Endothelial cell of umbilical vein (primary cell): ENCODE measurements around the gene TGFBI. TPM values are rescaled to one million over a fixed set of nuclear protein-coding genes. Genes with fewer than 3 reads are reported as not detected.

Experiments
- BruUV-seq: library from RNA; stranded (reverse); fragments of 400-500 nt; replicated peaks from 2 replicates; lab custom pipeline; 2021; lab: Mats Ljungman, UMichigan
- CTCF ChIA-PET: fragments of 300-600, 350-600 bp; sonication (Branson Sonifier 250); formaldehyde crosslinking; loops from one replicate; lab custom pipeline; 2021; ENCODE audit warnings: antibody characterized with exemption, inconsistent platforms; lab: Charles Lee
- POLR2A ChIA-PET: fragments of 300-600, 350-600 bp; sonication (Branson Sonifier 250); formaldehyde crosslinking; loops from one replicate; lab custom pipeline; 2021; ENCODE audit warnings: antibody characterized with exemption, inconsistent platforms; lab: Charles Lee
- DNase-seq: peaks from one replicate; pipeline ENCODE4 v3.0.0-alpha.2; 2011; ENCODE audit warnings: low read depth, low spot score
- FAIRE-seq: peaks from 2 replicates; lab custom pipeline; 2011; peaks lifted over from hg19 to GRCh38; lab: Jason Lieb, UNC
- H2AFZ ChIP-seq: 2 replicates; pipeline ENCODE4 v1.6.0; 2012; ENCODE audit warnings: low read depth, low read length, control low read depth, inconsistent platforms
- H3K27ac ChIP-seq: 2 replicates; pipeline ENCODE4 v1.5.1; 2011; ENCODE audit warnings: low read depth, mild to moderate bottlenecking, control low read depth, low read length, moderate library complexity; ENCODE audit not compliant: insufficient read depth
- H3K27me3 ChIP-seq, 2 experiments: 2 replicates each; pipeline versions ENCODE4 v1.6.0 to v1.6.1; 2011; ENCODE audit warnings: low read length in 2 of 2, mixed read lengths in 1 of 2; ENCODE audit not compliant: control insufficient read depth in 2 of 2, insufficient read depth in 2 of 2
- H3K36me3 ChIP-seq, 2 experiments: 2 replicates in 1 of 2; 3 replicates in 1 of 2; pipeline ENCODE4 v1.5.1; 2011; ENCODE audit warnings: low read length in 2 of 2, mild to moderate bottlenecking in 1 of 2, moderate library complexity in 1 of 2; ENCODE audit not compliant: control insufficient read depth in 2 of 2, insufficient read depth in 2 of 2; ENCODE audit errors: extremely low read depth in 1 of 2
- H3K4me1 ChIP-seq: 3 replicates; pipeline ENCODE4 v1.5.1; 2011; ENCODE audit warnings: mild to moderate bottlenecking, low read length; ENCODE audit not compliant: control insufficient read depth, insufficient read depth; ENCODE audit errors: extremely low read depth
- H3K4me2 ChIP-seq: 2 replicates; pipeline ENCODE4 v1.6.1; 2011; ENCODE audit warnings: low read length, control low read depth, mixed read lengths; ENCODE audit not compliant: insufficient read depth
- H3K4me3 ChIP-seq, 3 experiments: fragments of 200-600 bp in 1 of 3; sonication (generic), shearing (Covaris generic) in 1 of 3; replicated peaks in 1 of 3; 2 replicates each; pipeline ENCODE4 v1.5.1; 2011 to 2016; ENCODE audit warnings: control low read depth in 3 of 3, low read length in 3 of 3, mild to moderate bottlenecking in 2 of 3, inconsistent platforms in 1 of 3, low read depth in 1 of 3, moderate library complexity in 1 of 3; ENCODE audit not compliant: insufficient read depth in 1 of 3
- H3K79me2 ChIP-seq: 2 replicates; pipeline ENCODE4 v1.6.0; 2012; ENCODE audit warnings: low read length, inconsistent platforms; ENCODE audit not compliant: control insufficient read depth, insufficient read depth
- H3K9ac ChIP-seq: replicated peaks from 2 replicates; pipeline ENCODE3; 2011; ENCODE audit warnings: low read length, control low read depth; ENCODE audit not compliant: insufficient read depth; ENCODE audit errors: extremely low read depth
- H3K9me1 ChIP-seq: replicated peaks from 3 replicates; pipeline ENCODE4 v1.6.0; 2011; ENCODE audit warnings: mild to moderate bottlenecking, low read length; ENCODE audit not compliant: control insufficient read depth, insufficient read depth; ENCODE audit errors: extremely low read depth
- H3K9me3 ChIP-seq: replicated peaks from 2 replicates; pipeline ENCODE4 v1.5.1; 2012; ENCODE audit warnings: low read length, inconsistent platforms; ENCODE audit not compliant: control insufficient read depth, insufficient read depth
- H4K20me1 ChIP-seq: replicated peaks from 2 replicates; pipeline ENCODE3; 2011; ENCODE audit warnings: mild to moderate bottlenecking, low read length; ENCODE audit not compliant: control insufficient read depth, insufficient read depth; ENCODE audit errors: extremely low read depth
- EZH2 ChIP-seq: IDR thresholded peaks from 2 replicates; pipeline ENCODE4 v1.6.1; 2012; ENCODE audit warnings: borderline replicate concordance, low read depth, mild to moderate bottlenecking, moderate library complexity, low read length, inconsistent platforms; ENCODE audit not compliant: severe bottlenecking
- FOS ChIP-seq: IDR thresholded peaks from 2 replicates; pipeline ENCODE4 v1.6.1; 2011; ENCODE audit warnings: mild to moderate bottlenecking, low read length, moderate library complexity, borderline replicate concordance; ENCODE audit not compliant: insufficient read depth
- GATA2 ChIP-seq: IDR thresholded peaks from 2 replicates; pipeline ENCODE4 v1.7.0; 2011; ENCODE audit warnings: low read depth, mild to moderate bottlenecking, moderate library complexity, mixed read lengths, low read length; ENCODE audit not compliant: insufficient read length, insufficient read depth
- JUN ChIP-seq: IDR thresholded peaks from 2 replicates; pipeline ENCODE4 v1.6.1; 2011; ENCODE audit warnings: borderline replicate concordance, low read depth; ENCODE audit not compliant: insufficient read length, insufficient read depth
- MYC ChIP-seq: IDR thresholded peaks from one replicate; pipeline ENCODE4 v1.6.1; 2011; ENCODE audit warnings: mild to moderate bottlenecking, low read depth, low read length
- POLR2A ChIP-seq: IDR thresholded peaks from 2 replicates; pipeline ENCODE4 v1.6.1; 2012; ENCODE audit warnings: low read depth, mild to moderate bottlenecking, control low read depth, low read length
- POLR2AphosphoS5 ChIP-seq: IDR thresholded peaks from 2 replicates; pipeline ENCODE4 v1.6.1; 2012; ENCODE audit warnings: low read depth, mild to moderate bottlenecking, control low read depth, low read length, moderate library complexity; ENCODE audit not compliant: insufficient read depth
- dilution Hi-C: fragments of 300-500 bp; cut with MboI; formaldehyde crosslinking; loops from one replicate; pipeline ENCODE4 v1.15.0; 2019; ENCODE audit warnings: low sequenced_read_pairs; ENCODE audit not compliant: extremely low pct_ligation_motif_present
- intact Hi-C: fragments of 100-400 bp; cut with micrococcal nuclease; formaldehyde crosslinking; loops from one replicate; pipeline ENCODE4 v1.10.0; 2022
- polyA plus RNA-seq, 4 experiments: library from polyadenylated mRNA; depleted of rRNA in 3 of 4; stranded (reverse) in 3 of 4; unstranded in 1 of 4; fragments of >200 nt; gene quantifications; 2 replicates each; pipeline versions ENCODE4 v1.2.1 to v1.2.3, GENCODE V29; 2011 to 2012; ENCODE audit warnings: missing spikeins in 1 of 4
- total RNA-seq: library from RNA; stranded (reverse); gene quantifications from 2 replicates; pipeline ENCODE4 v1.2.3, GENCODE V29; 2021
- TF ChIP-seq, protein P1 (sequence below): IDR thresholded peaks from 2 replicates; pipeline ENCODE4 v1.6.1; 2011; ENCODE audit not compliant: insufficient read depth, insufficient read length
- TF ChIP-seq, protein P2 (sequence below), 2 donors: IDR thresholded peaks; 1 replicate in 1 of 2; 2 replicates in 1 of 2; pipeline ENCODE4 v1.5.1; 2011; ENCODE audit warnings: low read length in 2 of 2, mild to moderate bottlenecking in 2 of 2, moderate library complexity in 2 of 2, control low read depth in 1 of 2, inconsistent platforms in 1 of 2, low read depth in 1 of 2; ENCODE audit not compliant: insufficient read depth in 1 of 2; ENCODE audit errors: extremely low read depth in 1 of 2

TGFBI gene
- total and polyA plus RNA-seq, 2 donors (not counting 3 experiments of a cell fraction or from before 2014, with no cell fraction given), result 6.5 to 18.9 TPM

DNA sequence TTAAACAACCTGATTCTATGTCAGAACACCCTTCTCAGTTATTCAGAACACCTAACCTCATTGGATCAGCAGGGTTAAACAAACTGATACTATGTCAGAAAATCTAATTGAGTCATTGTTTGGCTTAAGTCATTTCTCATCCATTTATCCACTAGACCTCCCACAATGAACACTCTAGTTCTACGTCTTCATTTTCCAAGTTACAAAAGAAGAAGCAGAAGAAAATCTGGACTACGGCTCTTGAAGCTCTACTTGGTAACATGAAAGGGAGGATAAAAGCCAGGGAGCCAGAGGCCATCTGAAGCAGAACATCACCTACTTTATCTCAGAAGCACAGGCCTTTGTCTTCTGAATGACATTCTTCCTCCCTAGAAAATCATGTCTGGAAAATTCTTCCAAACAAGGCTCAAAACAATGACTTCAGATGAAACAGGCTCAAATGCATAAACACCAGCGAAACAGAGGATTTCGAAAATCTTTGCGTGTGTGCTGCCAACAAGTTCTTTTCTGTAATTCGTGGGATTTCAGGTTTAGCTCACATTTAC lies 35.4 kb upstream of the TGFBI start:
- Histone ChIP-seq H3K4me2 (peak overlapping the region; percentile 46), H3K27me3 (no peaks in the 10 kb centered on the region), H2AFZ (peak overlapping the region; percentile 33), H4K20me1 (no peaks in the 10 kb centered on the region), H3K4me1 (peaks cover 35% of the 10 kb centered on the region), H3K4me3 (no peak overlapping the region), H3K36me3 (no peaks in the 10 kb centered on the region), H3K9me1 (no peaks in the 10 kb centered on the region), H3K9me3 (no peaks in the 10 kb centered on the region), H3K79me2 (no peaks in the 10 kb centered on the region), H3K27ac (peak overlapping the region; percentile 72), H3K9ac (peak overlapping the region; percentile 53)
- ChIA-PET CTCF (interaction anchor here (0.7 to 1.7 kb wide), 10 partner anchors 9 to 88 kb away, joined by 3 to 12 read pairs (median 4); no protein-coding TSS in a partner anchor), POLR2A (no interaction called here)
- no peak for TF ChIP-seq FOS
- no peak for TF ChIP-seq POLR2AphosphoS5
- TF ChIP-seq, protein P1, sequence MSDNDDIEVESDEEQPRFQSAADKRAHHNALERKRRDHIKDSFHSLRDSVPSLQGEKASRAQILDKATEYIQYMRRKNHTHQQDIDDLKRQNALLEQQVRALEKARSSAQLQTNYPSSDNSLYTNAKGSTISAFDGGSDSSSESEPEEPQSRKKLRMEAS, result no peak
- no peak for TF ChIP-seq JUN
- TF ChIP-seq POLR2A, result no peak
- TF ChIP-seq, protein P2, sequence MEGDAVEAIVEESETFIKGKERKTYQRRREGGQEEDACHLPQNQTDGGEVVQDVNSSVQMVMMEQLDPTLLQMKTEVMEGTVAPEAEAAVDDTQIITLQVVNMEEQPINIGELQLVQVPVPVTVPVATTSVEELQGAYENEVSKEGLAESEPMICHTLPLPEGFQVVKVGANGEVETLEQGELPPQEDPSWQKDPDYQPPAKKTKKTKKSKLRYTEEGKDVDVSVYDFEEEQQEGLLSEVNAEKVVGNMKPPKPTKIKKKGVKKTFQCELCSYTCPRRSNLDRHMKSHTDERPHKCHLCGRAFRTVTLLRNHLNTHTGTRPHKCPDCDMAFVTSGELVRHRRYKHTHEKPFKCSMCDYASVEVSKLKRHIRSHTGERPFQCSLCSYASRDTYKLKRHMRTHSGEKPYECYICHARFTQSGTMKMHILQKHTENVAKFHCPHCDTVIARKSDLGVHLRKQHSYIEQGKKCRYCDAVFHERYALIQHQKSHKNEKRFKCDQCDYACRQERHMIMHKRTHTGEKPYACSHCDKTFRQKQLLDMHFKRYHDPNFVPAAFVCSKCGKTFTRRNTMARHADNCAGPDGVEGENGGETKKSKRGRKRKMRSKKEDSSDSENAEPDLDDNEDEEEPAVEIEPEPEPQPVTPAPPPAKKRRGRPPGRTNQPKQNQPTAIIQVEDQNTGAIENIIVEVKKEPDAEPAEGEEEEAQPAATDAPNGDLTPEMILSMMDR (IDR thresholded peaks at IDR 0.05; ENCODE audit: extremely low read depth in 1 of 2, insufficient read depth in 1 of 2, low read depth in 1 of 2, low read length in 2 of 2), result no peak
- no peak for TF ChIP-seq MYC
- TF ChIP-seq GATA2, result no peak
- no peak for TF ChIP-seq EZH2
- peak; percentile 76 for DNase-seq
- dilution Hi-C loops, result no loop called here
- FAIRE-seq, result peak; percentile 60
- intact Hi-C loops, result no loop called here
- TSS peak; percentile 91 for BruUV-seq
